CD14-positive monocyte (primary cell): ENCODE data around the gene DTL. TPM values are rescaled to one million over a fixed set of nuclear protein-coding genes. Genes with fewer than 3 reads are reported as not detected.

Experiments used
- DNase-seq, 3 donors: peaks; one replicate each; pipeline ENCODE4 v3.0.0-alpha.2; 2011 to 2022
- H2AFZ ChIP-seq: 2 replicates; pipeline ENCODE4 v1.6.0; 2012; ENCODE audit warnings: mild to moderate bottlenecking, low read depth, low read length, inconsistent platforms; ENCODE audit not compliant: insufficient read depth, poor library complexity, severe bottlenecking
- H3K27ac ChIP-seq, 2 donors: 1 replicate in 1 of 2; 2 replicates in 1 of 2; pipeline ENCODE4 v1.5.1; 2012 to 2013; ENCODE audit warnings: low read length in 2 of 2, control low read depth in 1 of 2, inconsistent platforms in 1 of 2, low read depth in 1 of 2, mild to moderate bottlenecking in 1 of 2
- H3K27me3 ChIP-seq, 2 donors: one replicate each; pipeline versions ENCODE4 v1.6.0 to v1.6.1; 2011 to 2013; ENCODE audit warnings: low read length in 2 of 2; ENCODE audit not compliant: control insufficient read depth in 2 of 2, insufficient read depth in 2 of 2
- H3K36me3 ChIP-seq, 2 donors: replicated peaks in 1 of 2; 1 replicate in 1 of 2; 2 replicates in 1 of 2; pipeline versions ENCODE4 v1.5.1 to v1.6.1; 2012 to 2013; ENCODE audit warnings: low read length in 2 of 2, control low read depth in 1 of 2, inconsistent platforms in 1 of 2, mild to moderate bottlenecking in 1 of 2; ENCODE audit not compliant: insufficient read depth in 2 of 2, control insufficient read depth in 1 of 2
- H3K4me1 ChIP-seq, 2 donors: 1 replicate in 1 of 2; 2 replicates in 1 of 2; pipeline versions ENCODE4 v1.5.1 to v1.6.1; 2012 to 2013; ENCODE audit warnings: low read length in 2 of 2, control low read depth in 1 of 2, inconsistent platforms in 1 of 2, mild to moderate bottlenecking in 1 of 2, moderate library complexity in 1 of 2; ENCODE audit not compliant: insufficient read depth in 2 of 2, control insufficient read depth in 1 of 2
- H3K4me2 ChIP-seq: replicated peaks from 2 replicates; pipeline ENCODE3; 2012; ENCODE audit warnings: low read length, moderate library complexity, mild to moderate bottlenecking; ENCODE audit not compliant: poor library complexity, severe bottlenecking; ENCODE audit errors: extremely low read depth
- H3K4me3 ChIP-seq, 3 experiments: fragments of 200-600 bp in 1 of 3; sonication (generic) in 1 of 3; replicated peaks in 1 of 3; 1 replicate in 2 of 3; 2 replicates in 1 of 3; pipeline ENCODE4 v1.5.1; 2011 to 2013; ENCODE audit warnings: low read length in 3 of 3, mild to moderate bottlenecking in 3 of 3, control low read depth in 2 of 3, low read depth in 2 of 3, inconsistent platforms in 1 of 3, moderate library complexity in 1 of 3
- H3K79me2 ChIP-seq: 2 replicates; pipeline ENCODE4 v1.6.0; 2012; ENCODE audit warnings: mild to moderate bottlenecking, control low read depth, inconsistent platforms, low read length, moderate library complexity; ENCODE audit not compliant: insufficient read depth
- H3K9ac ChIP-seq: 2 replicates; pipeline ENCODE4 v1.6.0; 2017; ENCODE audit warnings: low read length, mild to moderate bottlenecking; ENCODE audit not compliant: insufficient read depth, poor library complexity, severe bottlenecking
- H3K9me3 ChIP-seq, 2 donors: replicated peaks in 1 of 2; 1 replicate in 1 of 2; 2 replicates in 1 of 2; pipeline versions ENCODE4 v1.5.1 to v1.6.1; 2012 to 2013; ENCODE audit warnings: low read length in 2 of 2, control low read depth in 1 of 2; ENCODE audit not compliant: control insufficient read depth in 1 of 2, insufficient read depth in 1 of 2
- H4K20me1 ChIP-seq: 2 replicates; pipeline ENCODE4 v1.6.0; 2012; ENCODE audit warnings: mild to moderate bottlenecking, low read length, control low read depth, moderate library complexity; ENCODE audit not compliant: insufficient read depth
- H3K27ac Mint-ChIP-seq, 7 donors: one replicate each; pipeline ENCODE4 v1.8.0; 2020; ENCODE audit warnings: mild to moderate bottlenecking in 7 of 7, mixed read lengths in 7 of 7, moderate library complexity in 6 of 7, inconsistent platforms in 2 of 7
- H3K27me3 Mint-ChIP-seq, 3 donors: one replicate each; pipeline ENCODE4 v1.8.0; 2021 to 2022; ENCODE audit warnings: low read depth in 3 of 3, mild to moderate bottlenecking in 3 of 3, mixed read lengths in 3 of 3, moderate library complexity in 3 of 3, inconsistent platforms in 1 of 3
- H3K36me3 Mint-ChIP-seq, 2 donors: one replicate each; pipeline ENCODE4 v1.8.0; 2020; ENCODE audit warnings: mixed read lengths in 2 of 2, inconsistent platforms in 1 of 2, mild to moderate bottlenecking in 1 of 2
- H3K4me1 Mint-ChIP-seq: one replicate; pipeline ENCODE4 v1.8.0; 2020; ENCODE audit warnings: mild to moderate bottlenecking, mixed read lengths
- H3K4me3 Mint-ChIP-seq, 2 donors: one replicate each; pipeline ENCODE4 v1.8.0; 2020; ENCODE audit warnings: mild to moderate bottlenecking in 2 of 2, mixed read lengths in 2 of 2, moderate library complexity in 1 of 2
- H3K9me3 Mint-ChIP-seq, 7 donors: one replicate each; pipeline ENCODE4 v1.8.0; 2020 to 2022; ENCODE audit warnings: mixed read lengths in 7 of 7, mild to moderate bottlenecking in 6 of 7, moderate library complexity in 6 of 7, inconsistent platforms in 2 of 7
- CTCF ChIP-seq: fragments of 200-600 bp; IDR thresholded peaks from one replicate; pipeline ENCODE4 v1.8.0; 2022; ENCODE audit warnings: antibody characterized with exemption, mild to moderate bottlenecking
- WGBS: methylation state at CpG from one replicate; pipeline ENCODE4 v1.1.5; 2013; ENCODE audit warnings: missing lambda C conversion rate; ENCODE audit not compliant: insufficient coverage; 5-methylcytosine and 5-hydroxymethylcytosine counted together
- intact Hi-C, 2 donors: fragments of 100-400 bp; cut with micrococcal nuclease; formaldehyde crosslinking; loops; one replicate each; pipeline versions ENCODE4 v1.15.0 to v1.15.1; 2023
- polyA plus RNA-seq, 3 donors: library from polyadenylated mRNA; depleted of rRNA in 1 of 3; unstranded in 2 of 3; stranded (reverse) in 1 of 3; fragments of 300-500 nt in 2 of 3; fragments of >200 nt in 1 of 3; fragmentation: Illumina TruSeq in 2 of 3; gene quantifications; 1 replicate in 2 of 3; 2 replicates in 1 of 3; pipeline ENCODE4 v1.2.3, GENCODE V29; 2012 to 2021

Gene DTL
- polyA plus RNA-seq, 3 donors = not detected

GRCh38 chr1:212030936-212031528 lies 4.5 kb upstream of the DTL start:
- Mint-ChIP-seq H3K9me3 (no peaks in the 10 kb centered on the region), H3K27me3 (no peaks in the 10 kb centered on the region), H3K27ac (no peak overlapping the region), H3K4me3 (no peak overlapping the region), H3K4me1 (peaks cover 62% of the 10 kb centered on the region), H3K36me3 (peaks cover 7 to 9% of the 10 kb centered on the region in 2 donors)
- Histone ChIP-seq H3K36me3 (no peaks in the 10 kb centered on the region), H4K20me1 (peaks cover 12% of the 10 kb centered on the region), H3K4me3 (no peak overlapping the region), H3K79me2 (peaks cover 91% of the 10 kb centered on the region), H3K4me2 (no peak overlapping the region), H3K9ac (no peak overlapping the region), H2AFZ (no peak overlapping the region), H3K4me1 (peaks cover 21 to 39% of the 10 kb centered on the region in 2 donors), H3K9me3 (no peaks in the 10 kb centered on the region), H3K27me3 (no peaks in the 10 kb centered on the region), H3K27ac (peak overlapping the region in 1 of 2 donors; percentile 18)
- intact Hi-C loops = loop anchor here in 1 of 2 donors (10.0 kb wide), 1 partner anchor 346 kb away; no protein-coding TSS in a partner anchor
- no peak for TF ChIP-seq CTCF
- WGBS = no CpG with 5 or more reads among the region's 1 CpG
- peak; percentile 16 to 62 (median 40) for DNase-seq

GRCh38 chr1:212034516-212035122 lies 929 bp upstream of the DTL start:
- Histone ChIP-seq H3K4me1 (peaks cover 28 to 42% of the 10 kb centered on the region in 2 donors), H3K36me3 (no peaks in the 10 kb centered on the region), H4K20me1 (no peaks in the 10 kb centered on the region), H3K9me3 (no peaks in the 10 kb centered on the region), H3K4me2 (peak overlapping the region; percentile 91), H3K27ac (peak overlapping the region; percentile 74 to 83), H3K4me3 (peak overlapping the region; percentile 88 to 97 (median 91)), H3K9ac (peak overlapping the region; percentile 64), H2AFZ (peak overlapping the region; percentile 98), H3K27me3 (no peaks in the 10 kb centered on the region), H3K79me2 (peaks cover 91% of the 10 kb centered on the region)
- peak overlapping the region; percentile 94 to 98 (median 98) for H3K27ac Mint-ChIP-seq
- H3K9me3 Mint-ChIP-seq = no peaks in the 10 kb centered on the region
- no peak for DNase-seq
- H3K4me1 Mint-ChIP-seq = peaks cover 60% of the 10 kb centered on the region
- no peak for TF ChIP-seq CTCF
- WGBS = 4% methylated on average over 9 of the region's 13 CpGs
- no peaks in the 10 kb centered on the region for H3K27me3 Mint-ChIP-seq
- peaks cover 4 to 8% of the 10 kb centered on the region in 2 donors for H3K36me3 Mint-ChIP-seq
- peak overlapping the region; percentile 98 to 99 for H3K4me3 Mint-ChIP-seq
- intact Hi-C loops = loop anchor here in 1 of 2 donors (10.0 kb wide), 1 partner anchor 350 kb away; no protein-coding TSS in a partner anchor
